ENCODE measurements around the gene MAMDC4.

MAMDC4 gene

DNA sequence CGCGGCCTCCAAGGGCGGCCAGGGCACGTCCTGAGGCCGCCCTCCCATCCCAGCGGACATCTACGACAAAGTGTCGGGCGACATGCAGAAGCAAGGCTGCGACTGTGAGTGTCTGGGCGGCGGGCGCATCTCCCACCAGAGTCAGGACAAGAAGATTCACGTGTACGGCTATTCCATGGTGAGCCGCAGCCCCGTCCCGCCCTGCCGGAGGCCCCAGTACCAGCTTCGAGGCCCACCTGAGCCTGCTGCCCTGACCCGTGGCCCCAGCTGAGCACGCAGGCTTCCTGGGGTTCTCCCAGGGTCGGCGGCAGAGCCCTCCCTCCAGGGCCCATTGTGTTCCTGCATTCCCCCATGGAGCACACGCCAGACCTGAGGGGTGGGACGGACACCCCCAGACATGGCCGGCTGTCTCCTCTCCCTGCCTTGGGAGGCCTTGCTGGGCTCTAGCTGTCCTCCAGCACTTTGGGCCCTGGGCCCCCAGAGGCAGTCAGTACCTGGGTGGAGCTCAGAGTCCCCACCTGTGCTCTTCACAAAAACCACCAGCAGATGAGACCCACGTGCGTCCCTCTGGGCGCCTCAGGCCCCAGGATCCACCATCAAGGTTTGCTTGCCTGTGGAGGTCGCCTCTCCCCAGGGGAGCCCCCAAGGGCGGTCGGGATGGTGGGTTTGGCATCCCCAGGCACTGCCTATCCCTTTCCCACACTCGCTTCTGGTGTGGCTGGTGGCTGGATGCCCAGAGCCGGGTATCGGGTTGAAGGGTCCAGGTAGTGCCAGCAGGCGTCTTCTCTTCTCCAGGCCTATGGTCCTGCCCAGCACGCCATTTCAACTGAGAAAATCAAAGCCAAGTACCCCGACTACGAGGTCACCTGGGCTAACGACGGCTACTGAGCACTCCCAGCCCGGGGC is 1.9 kb upstream of the MAMDC4 start:
- H3K9me3 ChIP-seq (ENCODE audit: control insufficient read depth in 5 of 5, low read length in 5 of 5) = no peaks in the 10 kb centered on the region
- peaks cover 3 to 17% (median 14%) of the 10 kb centered on the region in 5 donors for H3K27me3 ChIP-seq (ENCODE audit: control insufficient read depth in 5 of 5, insufficient read depth in 4 of 5, low read length in 5 of 5)
- H3K27ac ChIP-seq (ENCODE audit: low read depth, low read length) = peak overlapping the region; percentile 74
- peaks cover 0 to 13% (median 3%) of the 10 kb centered on the region in 5 donors for H3K36me3 ChIP-seq (ENCODE audit: control insufficient read depth in 5 of 5, insufficient read depth in 5 of 5, low read length in 5 of 5)
- peak overlapping the region; percentile 22 to 91 (median 65) for H3K4me3 ChIP-seq (ENCODE audit: low read depth in 1 of 5, low read length in 5 of 5)
- peak overlapping the region in 4 of 5 donors; percentile 64 to 81 (median 71) for H3K9ac ChIP-seq (ENCODE audit: low read length in 5 of 5)
- H3K4me1 ChIP-seq (ENCODE audit: control insufficient read depth in 5 of 5, insufficient read depth in 5 of 5, low read length in 5 of 5) = peaks cover 2 to 53% (median 31%) of the 10 kb centered on the region in 5 donors

DNA sequence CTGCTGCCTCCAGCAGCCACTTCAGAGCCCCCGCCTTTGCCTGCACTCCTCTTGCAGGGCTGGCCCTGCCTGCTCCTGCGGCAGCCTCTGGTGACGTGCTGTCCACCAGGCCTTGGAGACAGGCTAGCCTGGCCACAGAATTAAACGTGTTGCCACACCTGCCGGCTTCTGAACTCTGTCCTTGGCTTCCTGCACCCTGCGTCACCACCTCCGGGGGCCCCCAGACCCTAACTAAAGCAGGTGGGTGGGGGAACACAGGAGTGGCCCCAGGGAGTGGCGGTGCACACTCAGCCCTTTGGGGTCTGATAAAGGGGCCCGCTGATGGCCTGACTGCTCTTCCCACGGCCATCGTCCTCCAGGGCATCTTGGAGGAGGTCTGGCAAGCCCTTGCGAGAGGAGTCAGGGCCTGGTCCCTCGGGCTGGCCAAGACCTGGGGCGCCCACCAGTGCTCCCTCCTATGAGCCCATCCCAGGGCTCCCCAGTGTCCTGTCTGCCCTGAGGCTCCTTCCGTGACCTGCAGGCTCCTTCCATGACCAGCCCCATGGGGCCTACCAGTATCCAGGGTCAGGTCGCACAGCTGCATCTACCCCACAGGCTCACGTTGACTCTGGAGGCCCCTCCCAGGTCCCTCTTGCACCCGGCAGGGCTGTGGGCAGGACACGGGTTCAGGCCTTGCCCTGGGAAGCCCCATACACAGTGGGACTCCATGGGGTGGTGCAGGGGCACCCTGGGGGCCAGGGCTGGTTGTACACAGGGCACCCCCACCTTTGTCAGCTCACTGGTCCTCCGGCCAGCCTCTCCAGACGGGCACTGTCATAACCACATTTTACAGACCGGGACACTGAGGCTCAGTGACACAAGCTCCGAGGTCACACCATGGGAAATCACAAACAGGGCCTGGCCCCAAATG is 1.0 kb upstream of the MAMDC4 start:
- Histone ChIP-seq H3K27ac (ENCODE audit: low read depth, low read length) (no peak overlapping the region), H3K9ac (ENCODE audit: low read length in 5 of 5) (peak overlapping the region in 1 of 5 donors; percentile 5), H3K36me3 (ENCODE audit: control insufficient read depth in 5 of 5, insufficient read depth in 5 of 5, low read length in 5 of 5) (peaks cover 0 to 13% (median 3%) of the 10 kb centered on the region in 5 donors), H3K9me3 (ENCODE audit: control insufficient read depth in 5 of 5, low read length in 5 of 5) (no peaks in the 10 kb centered on the region), H3K4me3 (ENCODE audit: low read depth in 1 of 5, low read length in 5 of 5) (no peak overlapping the region), H3K4me1 (ENCODE audit: control insufficient read depth in 5 of 5, insufficient read depth in 5 of 5, low read length in 5 of 5) (peaks cover 2 to 60% (median 35%) of the 10 kb centered on the region in 5 donors), H3K27me3 (ENCODE audit: control insufficient read depth in 5 of 5, insufficient read depth in 4 of 5, low read length in 5 of 5) (peaks cover 3 to 9% (median 7%) of the 10 kb centered on the region in 5 donors)

DNA sequence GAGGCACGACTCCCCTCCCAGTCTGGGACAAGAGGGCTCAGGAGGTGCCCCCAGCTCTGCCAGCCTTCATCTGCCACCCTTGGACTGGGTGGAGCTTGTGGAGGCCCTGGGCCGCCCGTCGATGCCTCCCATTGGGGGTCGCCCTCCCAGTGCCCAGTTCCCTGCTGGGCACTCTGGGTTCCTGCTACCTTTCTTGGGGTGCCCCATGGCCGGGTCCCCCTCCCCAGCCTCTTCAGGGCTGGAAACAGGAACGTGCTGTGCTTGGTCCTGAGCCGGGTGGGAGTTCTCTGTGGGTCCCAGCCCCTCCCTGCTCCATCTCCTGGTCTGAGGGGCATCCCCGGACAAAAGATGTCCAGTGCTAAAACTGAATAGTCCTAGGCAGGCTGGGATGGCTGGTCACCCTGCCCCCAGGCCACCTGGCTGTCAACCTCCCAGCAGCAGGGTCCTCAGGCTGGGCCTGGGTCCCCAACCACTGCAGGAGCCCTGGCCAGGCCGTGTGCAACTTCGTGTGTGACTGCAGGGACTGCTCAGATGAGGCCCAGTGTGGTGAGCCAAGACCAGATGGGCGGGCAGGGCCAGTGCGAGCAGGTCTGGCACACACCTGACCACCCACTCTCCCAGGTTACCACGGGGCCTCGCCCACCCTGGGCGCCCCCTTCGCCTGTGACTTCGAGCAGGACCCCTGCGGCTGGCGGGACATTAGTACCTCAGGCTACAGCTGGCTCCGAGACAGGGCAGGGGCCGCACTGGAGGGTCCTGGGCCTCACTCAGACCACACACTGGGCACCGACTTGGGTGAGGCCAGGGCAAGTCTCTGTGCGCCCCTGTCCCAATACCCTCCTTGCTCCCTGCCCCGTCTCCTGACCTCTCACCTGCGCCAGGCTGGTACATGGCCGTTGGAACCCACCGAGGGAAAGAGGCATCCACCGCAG is 784 bp downstream of the MAMDC4 start:
- Histone ChIP-seq H3K4me1 (ENCODE audit: control insufficient read depth in 5 of 5, insufficient read depth in 5 of 5, low read length in 5 of 5) (peaks cover 2 to 54% (median 25%) of the 10 kb centered on the region in 5 donors), H3K9ac (ENCODE audit: low read length in 5 of 5) (peak overlapping the region in 1 of 5 donors; percentile 4), H3K27me3 (ENCODE audit: control insufficient read depth in 5 of 5, insufficient read depth in 4 of 5, low read length in 5 of 5) (no peaks in the 10 kb centered on the region)

DNA sequence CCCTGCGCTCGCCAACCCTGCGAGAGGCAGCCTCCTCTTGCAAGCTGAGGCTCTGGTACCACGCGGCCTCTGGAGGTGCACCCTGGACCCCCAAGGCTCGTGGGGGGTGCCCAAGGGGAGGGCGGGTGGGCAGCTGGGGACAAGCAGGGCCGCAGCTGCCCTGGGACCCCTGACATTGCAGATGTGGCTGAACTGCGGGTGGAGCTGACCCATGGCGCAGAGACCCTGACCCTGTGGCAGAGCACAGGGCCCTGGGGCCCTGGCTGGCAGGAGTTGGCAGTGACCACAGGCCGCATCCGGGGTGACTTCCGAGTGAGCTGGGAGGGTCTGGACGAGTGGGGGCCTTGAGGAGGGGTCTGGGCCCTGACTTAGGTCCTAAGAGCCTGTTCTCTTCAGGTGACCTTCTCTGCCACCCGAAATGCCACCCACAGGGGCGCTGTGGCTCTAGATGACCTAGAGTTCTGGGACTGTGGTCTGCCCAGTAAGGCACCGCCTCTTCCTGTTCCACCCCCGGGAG is 1.5 kb downstream of the MAMDC4 start:
- Histone ChIP-seq H3K36me3 (ENCODE audit: control insufficient read depth in 5 of 5, insufficient read depth in 5 of 5, low read length in 5 of 5) (peaks cover 0 to 15% (median 3%) of the 10 kb centered on the region in 5 donors), H3K27me3 (ENCODE audit: control insufficient read depth in 5 of 5, insufficient read depth in 4 of 5, low read length in 5 of 5) (no peaks in the 10 kb centered on the region), H3K4me1 (ENCODE audit: control insufficient read depth in 5 of 5, insufficient read depth in 5 of 5, low read length in 5 of 5) (peaks cover 2 to 53% (median 20%) of the 10 kb centered on the region in 5 donors), H3K9me3 (ENCODE audit: control insufficient read depth in 5 of 5, low read length in 5 of 5) (no peaks in the 10 kb centered on the region), H3K9ac (ENCODE audit: low read length in 5 of 5) (no peak overlapping the region), H3K27ac (ENCODE audit: low read depth, low read length) (no peak overlapping the region), H3K4me3 (ENCODE audit: low read depth in 1 of 5, low read length in 5 of 5) (no peak overlapping the region)

More for the DNA sequence above, 784 bp downstream of the MAMDC4 start:
- H3K4me3 ChIP-seq (ENCODE audit: low read depth in 1 of 5, low read length in 5 of 5) = no peak overlapping the region
- no peaks in the 10 kb centered on the region for H3K9me3 ChIP-seq (ENCODE audit: control insufficient read depth in 5 of 5, low read length in 5 of 5)
- H3K36me3 ChIP-seq (ENCODE audit: control insufficient read depth in 5 of 5, insufficient read depth in 5 of 5, low read length in 5 of 5) = peaks cover 0 to 13% (median 3%) of the 10 kb centered on the region in 5 donors
- H3K27ac ChIP-seq (ENCODE audit: low read depth, low read length) = no peak overlapping the region

DNA sequence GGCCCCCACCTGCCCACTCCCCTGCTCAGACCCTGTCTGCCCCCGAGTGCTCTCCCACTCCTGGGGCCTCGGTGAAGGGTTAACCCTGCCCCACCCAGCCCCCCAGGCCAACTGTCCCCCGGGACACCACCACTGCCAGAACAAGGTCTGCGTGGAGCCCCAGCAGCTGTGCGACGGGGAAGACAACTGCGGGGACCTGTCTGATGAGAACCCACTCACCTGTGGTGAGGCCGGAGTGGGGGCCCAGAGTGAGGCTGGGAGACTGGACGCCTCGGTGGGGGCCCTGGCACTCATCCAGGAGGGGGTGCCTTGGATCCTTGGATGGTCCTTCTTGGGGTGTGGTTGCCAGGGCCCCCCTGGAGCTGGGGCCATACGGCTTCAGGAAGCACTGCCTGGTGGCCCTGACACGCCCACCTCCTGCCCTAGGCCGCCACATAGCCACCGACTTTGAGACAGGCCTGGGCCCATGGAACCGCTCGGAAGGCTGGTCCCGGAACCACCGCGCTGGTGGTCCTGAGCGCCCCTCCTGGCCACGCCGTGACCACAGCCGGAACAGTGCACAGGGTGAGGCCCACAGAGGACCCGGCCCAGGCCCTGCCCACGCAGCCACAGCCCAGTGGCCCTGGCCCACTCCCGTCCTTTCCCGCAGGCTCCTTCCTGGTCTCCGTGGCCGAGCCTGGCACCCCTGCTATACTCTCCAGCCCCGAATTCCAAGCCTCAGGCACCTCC is 2.1 kb downstream of the MAMDC4 start:
- no peak overlapping the region for H3K4me3 ChIP-seq (ENCODE audit: low read depth in 1 of 5, low read length in 5 of 5)
- no peaks in the 10 kb centered on the region for H3K9me3 ChIP-seq (ENCODE audit: control insufficient read depth in 5 of 5, low read length in 5 of 5)
- H3K27me3 ChIP-seq (ENCODE audit: control insufficient read depth in 5 of 5, insufficient read depth in 4 of 5, low read length in 5 of 5) = no peaks in the 10 kb centered on the region
- peaks cover 2 to 59% (median 25%) of the 10 kb centered on the region in 5 donors for H3K4me1 ChIP-seq (ENCODE audit: control insufficient read depth in 5 of 5, insufficient read depth in 5 of 5, low read length in 5 of 5)
- H3K36me3 ChIP-seq (ENCODE audit: control insufficient read depth in 5 of 5, insufficient read depth in 5 of 5, low read length in 5 of 5) = peaks cover 0 to 21% (median 3%) of the 10 kb centered on the region in 5 donors
- H3K9ac ChIP-seq (ENCODE audit: low read length in 5 of 5) = no peak overlapping the region
- no peak overlapping the region for H3K27ac ChIP-seq (ENCODE audit: low read depth, low read length)

DNA sequence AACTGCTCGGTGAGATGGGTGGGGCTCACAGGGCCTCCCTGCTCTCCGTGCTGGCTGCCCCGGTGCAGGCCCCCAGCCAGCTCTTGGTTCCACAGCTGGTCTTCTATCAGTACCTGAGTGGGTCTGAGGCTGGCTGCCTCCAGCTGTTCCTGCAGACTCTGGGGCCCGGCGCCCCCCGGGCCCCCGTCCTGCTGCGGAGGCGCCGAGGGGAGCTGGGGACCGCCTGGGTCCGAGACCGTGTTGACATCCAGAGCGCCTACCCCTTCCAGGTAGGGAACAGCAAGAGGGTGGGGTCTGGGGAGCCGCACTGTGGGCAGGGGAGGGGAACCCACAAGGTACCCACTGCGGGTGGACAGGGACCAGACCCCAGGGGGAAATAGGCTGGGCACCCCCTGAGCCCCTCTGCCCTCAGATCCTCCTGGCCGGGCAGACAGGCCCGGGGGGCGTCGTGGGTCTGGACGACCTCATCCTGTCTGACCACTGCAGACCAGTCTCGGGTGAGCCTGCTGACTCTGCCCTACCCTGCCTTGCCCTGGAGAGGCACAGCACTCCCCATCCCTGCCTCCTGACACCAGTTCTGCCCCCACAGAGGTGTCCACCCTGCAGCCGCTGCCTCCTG is 2.8 kb downstream of the MAMDC4 start:
- H3K9ac ChIP-seq (ENCODE audit: low read length in 5 of 5) = no peak overlapping the region
- no peaks in the 10 kb centered on the region for H3K9me3 ChIP-seq (ENCODE audit: control insufficient read depth in 5 of 5, low read length in 5 of 5)
- H3K4me3 ChIP-seq (ENCODE audit: low read depth in 1 of 5, low read length in 5 of 5) = no peak overlapping the region
- H3K27ac ChIP-seq (ENCODE audit: low read depth, low read length) = no peak overlapping the region
- H3K4me1 ChIP-seq (ENCODE audit: control insufficient read depth in 5 of 5, insufficient read depth in 5 of 5, low read length in 5 of 5) = peaks cover 2 to 62% (median 27%) of the 10 kb centered on the region in 5 donors
- H3K27me3 ChIP-seq (ENCODE audit: control insufficient read depth in 5 of 5, insufficient read depth in 4 of 5, low read length in 5 of 5) = no peaks in the 10 kb centered on the region
- peaks cover 0 to 22% (median 3%) of the 10 kb centered on the region in 5 donors for H3K36me3 ChIP-seq (ENCODE audit: control insufficient read depth in 5 of 5, insufficient read depth in 5 of 5, low read length in 5 of 5)

DNA sequence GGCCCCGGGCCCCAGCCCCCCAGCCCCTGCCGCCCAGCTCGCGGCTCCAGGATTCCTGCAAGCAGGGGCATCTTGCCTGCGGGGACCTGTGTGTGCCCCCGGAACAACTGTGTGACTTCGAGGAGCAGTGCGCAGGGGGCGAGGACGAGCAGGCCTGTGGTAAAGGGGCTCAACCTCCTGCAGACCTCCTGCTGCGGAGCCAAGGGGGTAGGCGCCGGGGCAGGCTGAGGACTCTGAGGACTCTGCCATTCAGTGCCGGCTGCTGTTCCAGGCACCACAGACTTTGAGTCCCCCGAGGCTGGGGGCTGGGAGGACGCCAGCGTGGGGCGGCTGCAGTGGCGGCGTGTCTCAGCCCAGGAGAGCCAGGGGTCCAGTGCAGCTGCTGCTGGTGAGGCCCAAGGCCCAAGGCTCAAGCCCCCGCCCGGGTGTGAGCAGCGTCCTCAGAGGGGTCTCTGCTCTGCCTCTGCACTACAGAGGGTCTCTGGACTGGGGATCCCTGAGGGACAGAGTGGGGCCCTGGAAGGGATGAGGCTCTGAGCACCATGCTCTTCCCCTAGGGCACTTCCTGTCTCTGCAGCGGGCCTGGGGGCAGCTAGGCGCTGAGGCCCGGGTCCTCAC is 3.4 kb downstream of the MAMDC4 start:
- Histone ChIP-seq H3K4me3 (ENCODE audit: low read depth in 1 of 5, low read length in 5 of 5) (no peak overlapping the region), H3K9me3 (ENCODE audit: control insufficient read depth in 5 of 5, low read length in 5 of 5) (no peaks in the 10 kb centered on the region), H3K27ac (ENCODE audit: low read depth, low read length) (no peak overlapping the region), H3K27me3 (ENCODE audit: control insufficient read depth in 5 of 5, insufficient read depth in 4 of 5, low read length in 5 of 5) (no peaks in the 10 kb centered on the region), H3K36me3 (ENCODE audit: control insufficient read depth in 5 of 5, insufficient read depth in 5 of 5, low read length in 5 of 5) (peaks cover 0 to 24% (median 2%) of the 10 kb centered on the region in 5 donors), H3K4me1 (ENCODE audit: control insufficient read depth in 5 of 5, insufficient read depth in 5 of 5, low read length in 5 of 5) (peaks cover 0 to 57% (median 22%) of the 10 kb centered on the region in 5 donors), H3K9ac (ENCODE audit: low read length in 5 of 5) (peak overlapping the region in 1 of 5 donors; percentile 52)

DNA sequence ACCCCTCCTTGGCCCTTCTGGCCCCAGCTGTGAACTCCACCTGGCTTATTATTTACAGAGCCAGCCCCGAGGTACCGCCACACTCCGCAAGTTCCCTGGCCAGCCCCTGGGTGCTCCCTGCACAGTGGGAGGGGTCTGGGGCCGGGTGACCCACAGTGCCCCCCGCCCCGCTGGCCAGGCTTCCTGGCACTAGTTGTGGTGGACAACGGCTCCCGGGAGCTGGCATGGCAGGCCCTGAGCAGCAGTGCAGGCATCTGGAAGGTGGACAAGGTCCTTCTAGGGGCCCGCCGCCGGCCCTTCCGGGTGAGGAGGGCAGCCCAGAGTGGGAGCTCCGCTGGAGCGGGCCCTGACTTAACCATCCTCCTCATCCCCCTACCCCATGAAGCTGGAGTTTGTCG is 3.9 kb downstream of the MAMDC4 start:
- H3K9ac ChIP-seq (ENCODE audit: low read length in 5 of 5) = peak overlapping the region in 1 of 5 donors; percentile 52
- H3K27ac ChIP-seq (ENCODE audit: low read depth, low read length) = no peak overlapping the region
- peaks cover 0 to 24% (median 5%) of the 10 kb centered on the region in 5 donors for H3K36me3 ChIP-seq (ENCODE audit: control insufficient read depth in 5 of 5, insufficient read depth in 5 of 5, low read length in 5 of 5)
- H3K4me3 ChIP-seq (ENCODE audit: low read depth in 1 of 5, low read length in 5 of 5) = no peak overlapping the region
- H3K27me3 ChIP-seq (ENCODE audit: control insufficient read depth in 5 of 5, insufficient read depth in 4 of 5, low read length in 5 of 5) = no peaks in the 10 kb centered on the region
- peaks cover 0 to 52% (median 19%) of the 10 kb centered on the region in 5 donors for H3K4me1 ChIP-seq (ENCODE audit: control insufficient read depth in 5 of 5, insufficient read depth in 5 of 5, low read length in 5 of 5)
- H3K9me3 ChIP-seq (ENCODE audit: control insufficient read depth in 5 of 5, low read length in 5 of 5) = no peaks in the 10 kb centered on the region

Measured in subcutaneous abdominal adipose tissue (tissue), 5 donors.